Upper lobe of left lung (tissue), 6 donors: Measurements from ENCODE around the gene FAM209A. TPM values are rescaled to one million over a fixed set of nuclear protein-coding genes. Genes with fewer than 3 reads are reported as not detected.

Experiments used
- ATAC-seq, 2 donors: fragments of 200-7000 bp; cut with Tn5 transposase; one replicate each; pipeline ENCODE4 v1.9.1; 2022; ENCODE audit warnings: mild to moderate bottlenecking in 2 of 2, moderate library complexity in 2 of 2; ENCODE audit not compliant: low FRiP score in 2 of 2
- DNase-seq, 2 donors: peaks; one replicate each; pipeline ENCODE4 v3.0.0-alpha.2; 2019 to 2020
- H3K27ac ChIP-seq, 4 donors: fragments of 200-600 bp; sonication (generic); one replicate each; pipeline ENCODE4 v1.5.1; 2016 to 2019
- H3K27me3 ChIP-seq, 4 donors: fragments of 200-600 bp; sonication (generic); one replicate each; pipeline ENCODE4 v1.5.1; 2017 to 2019
- H3K36me3 ChIP-seq, 4 donors: fragments of 200-600 bp; sonication (generic); one replicate each; pipeline ENCODE4 v1.5.1; 2016 to 2019
- H3K4me1 ChIP-seq, 4 donors: fragments of 200-600 bp; sonication (generic); one replicate each; pipeline ENCODE4 v1.5.1; 2018 to 2019
- H3K4me3 ChIP-seq, 4 donors: fragments of 200-600 bp; sonication (generic); one replicate each; pipeline ENCODE4 v1.5.1; 2017 to 2019; ENCODE audit warnings: mild to moderate bottlenecking in 2 of 4, moderate library complexity in 1 of 4
- H3K9me3 ChIP-seq, 4 donors: fragments of 200-600 bp; sonication (generic); one replicate each; pipeline ENCODE4 v1.5.1; 2018 to 2019
- EP300 ChIP-seq, 4 donors: sonication (generic); formaldehyde crosslinking; IDR thresholded peaks; one replicate each; pipeline ENCODE4 v1.5.1; 2017; ENCODE audit warnings: antibody characterized with exemption in 4 of 4, control low read depth in 2 of 4
- POLR2A ChIP-seq, 4 donors: fragments of 450-650 bp; IDR thresholded peaks; one replicate each; pipeline ENCODE4 v1.5.1; 2016 to 2017; ENCODE audit warnings: antibody characterized with exemption in 4 of 4, mild to moderate bottlenecking in 2 of 4
- POLR2AphosphoS5 ChIP-seq, 2 donors: sonication (generic); formaldehyde crosslinking; IDR thresholded peaks; one replicate each; pipeline ENCODE4 v1.5.1; 2017; ENCODE audit warnings: antibody characterized with exemption in 2 of 2
- WGBS, 2 donors: methylation state at CpG; one replicate each; pipeline ENCODE4 v1.1.5; 2017 to 2018; 5-methylcytosine and 5-hydroxymethylcytosine counted together
- total RNA-seq, 6 donors: library from RNA; depleted of rRNA in 4 of 6; stranded (reverse); fragments of >200 nt in 4 of 6; gene quantifications; one replicate each; pipeline versions ENCODE4 v1.1.0 to v1.2.1, GENCODE V29; 2016 to 2021
- TF ChIP-seq, protein P1 (sequence below), 6 experiments: fragments of 450-650 bp in 4 of 6; fragments of 200-600 bp in 2 of 6; sonication (generic) in 2 of 6; IDR thresholded peaks; one replicate each; pipeline ENCODE4 v1.5.1; 2016 to 2019; ENCODE audit warnings: antibody characterized with exemption in 6 of 6
- donor health status: DM: no; HTN: no; CAD: no; lungs with moderate emphysema.
- donor health status: DM: no; HTN: yes; CAD: no; lungs with severe emphysema.

The FAM209A gene
- total RNA-seq, 6 donors from 2014 or later, result 0.47 to 5.2 (median 1.1) TPM; not detected in 2

- WGBS, 2 donors, result 86 to 91% methylated on average over 6 of the region's 6 CpGs
- ATAC-seq (no peak), DNase-seq (no peak)
- Histone ChIP-seq H3K9me3 (no peaks in the 10 kb centered on the region), H3K4me1 (no peaks in the 10 kb centered on the region), H3K27me3 (no peaks in the 10 kb centered on the region), H3K36me3 (no peaks in the 10 kb centered on the region), H3K27ac (no peak overlapping the region), H3K4me3 (no peak overlapping the region)
- TF ChIP-seq, protein P1, sequence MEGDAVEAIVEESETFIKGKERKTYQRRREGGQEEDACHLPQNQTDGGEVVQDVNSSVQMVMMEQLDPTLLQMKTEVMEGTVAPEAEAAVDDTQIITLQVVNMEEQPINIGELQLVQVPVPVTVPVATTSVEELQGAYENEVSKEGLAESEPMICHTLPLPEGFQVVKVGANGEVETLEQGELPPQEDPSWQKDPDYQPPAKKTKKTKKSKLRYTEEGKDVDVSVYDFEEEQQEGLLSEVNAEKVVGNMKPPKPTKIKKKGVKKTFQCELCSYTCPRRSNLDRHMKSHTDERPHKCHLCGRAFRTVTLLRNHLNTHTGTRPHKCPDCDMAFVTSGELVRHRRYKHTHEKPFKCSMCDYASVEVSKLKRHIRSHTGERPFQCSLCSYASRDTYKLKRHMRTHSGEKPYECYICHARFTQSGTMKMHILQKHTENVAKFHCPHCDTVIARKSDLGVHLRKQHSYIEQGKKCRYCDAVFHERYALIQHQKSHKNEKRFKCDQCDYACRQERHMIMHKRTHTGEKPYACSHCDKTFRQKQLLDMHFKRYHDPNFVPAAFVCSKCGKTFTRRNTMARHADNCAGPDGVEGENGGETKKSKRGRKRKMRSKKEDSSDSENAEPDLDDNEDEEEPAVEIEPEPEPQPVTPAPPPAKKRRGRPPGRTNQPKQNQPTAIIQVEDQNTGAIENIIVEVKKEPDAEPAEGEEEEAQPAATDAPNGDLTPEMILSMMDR (IDR thresholded peaks at IDR 0.05), result no peak
- TF ChIP-seq EP300 (IDR thresholded peaks at IDR 0.05) (no peak), POLR2AphosphoS5 (IDR thresholded peaks at IDR 0.05) (no peak), POLR2A (IDR thresholded peaks at IDR 0.05) (no peak)
These were observed 15.9 kb downstream of the FAM209A start for GRCh38 chr20:56540415-56540814.

DNA sequence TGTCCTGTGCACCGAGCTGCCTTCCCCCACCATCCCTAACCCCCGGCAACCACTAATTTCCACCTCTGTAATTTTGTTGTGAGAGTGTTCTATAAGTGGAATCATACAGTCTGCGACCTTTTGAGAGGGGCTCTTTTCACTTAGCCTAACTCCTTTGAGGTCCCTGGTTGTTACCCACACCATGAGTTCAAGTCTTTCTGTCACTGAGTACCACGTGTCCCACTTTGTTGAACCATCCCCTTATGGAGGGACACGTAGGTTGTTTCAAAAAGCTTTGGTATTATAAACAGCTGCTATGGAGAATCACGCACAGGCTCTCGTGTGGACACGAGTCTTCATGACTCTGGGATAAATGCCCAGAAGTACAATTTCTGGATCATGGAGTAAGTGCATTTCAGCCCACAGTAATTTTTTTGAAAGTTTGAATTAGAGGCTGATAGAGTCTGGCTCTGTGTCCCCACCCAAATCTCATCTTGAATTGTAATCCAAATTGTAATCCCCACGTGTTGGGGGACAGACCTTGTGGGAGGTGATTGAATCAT, 18.0 kb downstream of the FAM209A start:
- no peak overlapping the region for H3K27ac ChIP-seq
- ATAC-seq (no peak), DNase-seq (no peak)
- TF ChIP-seq EP300 (IDR thresholded peaks at IDR 0.05) (no peak), POLR2AphosphoS5 (IDR thresholded peaks at IDR 0.05) (no peak), POLR2A (IDR thresholded peaks at IDR 0.05) (no peak)
- TF ChIP-seq, protein P1 (IDR thresholded peaks at IDR 0.05), result no peak
- H3K4me3 ChIP-seq, result no peak overlapping the region
- H3K36me3 ChIP-seq, result no peaks in the 10 kb centered on the region
- H3K4me1 ChIP-seq, result no peaks in the 10 kb centered on the region
- H3K9me3 ChIP-seq, result no peaks in the 10 kb centered on the region
- no peaks in the 10 kb centered on the region for H3K27me3 ChIP-seq
- WGBS, 2 donors, result 74 to 81% methylated on average over 9 of the region's 9 CpGs

DNA sequence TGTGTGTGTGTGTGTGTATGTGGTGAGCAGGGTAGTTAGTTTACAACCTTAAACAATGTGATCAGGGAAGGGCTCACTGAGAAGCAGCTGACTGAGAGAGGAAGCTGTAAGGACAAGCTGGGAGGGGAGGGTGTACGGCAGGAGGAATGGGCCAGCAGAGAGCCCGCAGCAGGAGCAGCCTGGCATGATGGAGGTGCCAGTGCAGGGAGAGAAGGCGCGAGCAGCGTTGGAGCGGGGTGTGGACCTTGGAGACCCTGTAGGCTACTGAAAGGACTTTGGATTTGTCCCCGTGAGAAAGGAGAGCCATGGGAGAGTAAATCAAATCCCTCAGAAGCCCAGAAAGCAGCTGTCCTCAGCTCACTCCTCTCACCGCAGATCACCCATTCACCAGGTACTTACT, 27.0 kb downstream of the FAM209A start:
- no peak for DNase-seq
- Histone ChIP-seq H3K36me3 (no peaks in the 10 kb centered on the region), H3K4me1 (peaks cover 0 to 12% (median 5%) of the 10 kb centered on the region in 4 donors), H3K9me3 (no peaks in the 10 kb centered on the region), H3K4me3 (no peak overlapping the region), H3K27ac (no peak overlapping the region), H3K27me3 (peaks cover 0 to 3% (median 0%) of the 10 kb centered on the region in 4 donors)
- 86 to 92% methylated on average over 8 of the region's 8 CpGs for WGBS, 2 donors
- no peak for ATAC-seq
- TF ChIP-seq POLR2A (IDR thresholded peaks at IDR 0.05), result no peak
- no peak for TF ChIP-seq POLR2AphosphoS5 (IDR thresholded peaks at IDR 0.05)
- no peak for TF ChIP-seq EP300 (IDR thresholded peaks at IDR 0.05)
- TF ChIP-seq, protein P1 (IDR thresholded peaks at IDR 0.05), result no peak

DNA sequence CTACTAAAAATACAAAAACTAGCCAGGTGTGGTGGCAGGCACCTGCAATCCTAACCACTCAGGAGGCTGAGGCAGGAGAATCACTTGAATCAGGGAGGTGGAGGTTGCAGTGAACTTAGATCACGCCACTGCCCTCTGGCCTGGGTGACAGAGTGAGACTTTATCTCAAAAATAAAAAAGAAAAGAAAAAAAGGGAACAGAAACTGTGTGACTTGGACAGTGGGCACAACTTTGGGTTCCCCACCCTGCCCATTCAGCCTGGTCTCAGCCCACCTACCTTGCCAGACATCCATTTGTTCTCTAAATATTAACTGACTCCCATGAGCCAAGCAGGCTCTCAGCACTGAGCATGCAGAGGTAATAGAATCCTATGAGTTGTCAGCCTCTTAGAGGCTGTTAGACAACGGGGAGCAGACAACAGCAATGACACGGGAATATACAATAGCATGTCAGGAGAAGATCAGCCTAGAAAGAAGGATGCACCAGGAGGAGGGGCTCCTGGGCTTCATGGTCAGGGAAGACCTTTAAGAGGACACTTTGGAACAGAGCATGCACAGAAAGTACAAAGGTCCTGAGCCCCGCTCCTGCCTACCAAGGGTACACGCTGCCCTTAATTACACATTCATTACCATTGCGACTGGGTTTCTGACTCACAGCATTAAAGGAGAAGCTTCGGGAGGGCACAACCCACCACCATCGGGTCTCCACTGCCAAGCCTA, 28.5 kb downstream of the FAM209A start:
- TF ChIP-seq POLR2A (IDR thresholded peaks at IDR 0.05) (no peak), EP300 (IDR thresholded peaks at IDR 0.05) (no peak), POLR2AphosphoS5 (IDR thresholded peaks at IDR 0.05) (no peak)
- TF ChIP-seq, protein P1 (IDR thresholded peaks at IDR 0.05), result no peak
- no peaks in the 10 kb centered on the region for H3K9me3 ChIP-seq
- WGBS, 2 donors, result 67 to 72% methylated on average over 8 of the region's 8 CpGs

More for the DNA sequence above, 28.5 kb downstream of the FAM209A start:
- no peaks in the 10 kb centered on the region for H3K36me3 ChIP-seq
- no peak for ATAC-seq
- no peak overlapping the region for H3K4me3 ChIP-seq
- DNase-seq, result no peak
- H3K27me3 ChIP-seq, result peaks cover 0 to 3% (median 0%) of the 10 kb centered on the region in 4 donors
- peaks cover 0 to 12% (median 5%) of the 10 kb centered on the region in 4 donors for H3K4me1 ChIP-seq
- H3K27ac ChIP-seq, result no peak overlapping the region
